Stimulated activated CD4-positive, alpha-beta T cell treated with anti-CD3 and anti-CD28 coated beads, Interleukin-12 subunit alpha, Interleukin-12 subunit beta, amount 100 ng/mL, for 24 hours (primary cell): ENCODE data around the gene FAM98A.

Experiments used
- DNase-seq, 2 experiments: peaks; one replicate each; pipeline ENCODE4 v3.0.0-alpha.2; 2020; ENCODE audit warnings: low read depth in 2 of 2

FAM98A gene

DNA sequence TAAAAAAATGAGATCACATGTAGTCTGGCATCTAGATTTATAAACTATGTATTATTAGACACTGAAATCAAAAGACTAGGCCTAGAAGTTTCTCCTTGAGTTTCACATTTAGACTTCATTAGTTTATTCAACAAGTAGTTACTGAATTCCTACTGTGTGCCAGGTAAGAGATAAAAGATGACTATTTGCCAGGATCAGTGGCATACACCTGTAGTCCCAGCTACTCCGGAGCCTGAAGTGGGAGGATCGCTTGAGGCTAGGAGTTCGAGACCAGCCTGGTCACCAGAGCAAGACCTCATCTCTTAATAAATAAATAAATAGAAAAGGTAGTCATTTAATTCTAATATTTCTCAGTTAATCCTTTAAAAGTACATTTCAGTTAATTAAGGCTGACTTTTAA lies 2.1 kb downstream of the FAM98A start:
- no peak for DNase-seq

GRCh38 chr2:33595385-33595784 lies 3.7 kb downstream of the FAM98A start:
- no peak for DNase-seq

- DNase-seq, result no peak
These were observed 9.7 kb downstream of the FAM98A start for GRCh38 chr2:33589444-33589843.

DNA sequence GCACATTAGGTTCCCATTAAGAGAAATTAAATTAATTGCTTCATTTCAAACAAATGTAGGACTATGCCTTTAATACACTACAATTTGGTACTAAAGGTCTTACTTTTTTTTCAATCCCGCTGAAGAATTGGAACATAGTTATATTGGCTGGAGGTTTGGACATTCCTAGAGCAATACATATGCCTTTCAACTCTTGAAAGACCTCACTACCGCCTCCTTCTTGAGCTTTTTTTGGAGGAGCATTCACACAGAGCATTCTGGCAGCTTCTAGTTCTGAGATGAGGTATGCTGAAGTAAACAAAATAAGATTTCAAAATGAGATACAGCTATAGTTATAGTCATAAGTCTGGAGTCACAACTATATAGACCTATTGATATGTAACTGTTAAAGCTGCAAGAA lies 10.9 kb downstream of the FAM98A start:
- no peak for DNase-seq

DNA sequence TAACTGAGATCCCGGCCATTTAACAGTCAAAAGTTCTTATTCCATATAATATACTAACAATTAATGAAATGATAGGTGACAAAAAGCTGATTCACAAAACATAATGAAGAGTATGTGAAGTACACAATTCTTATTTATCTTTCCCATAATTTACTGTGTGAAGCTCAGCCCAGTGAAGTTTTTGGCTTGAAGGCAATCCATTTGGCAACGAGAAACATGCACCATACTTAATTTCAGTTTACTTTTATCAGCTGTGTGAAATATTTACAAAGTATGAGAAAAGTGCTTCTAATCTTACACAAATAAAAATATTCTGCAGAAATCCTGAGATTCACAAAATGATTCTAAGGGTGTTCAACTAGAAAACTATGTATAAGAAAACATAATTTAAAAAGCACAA lies 12.3 kb downstream of the FAM98A start:
- DNase-seq, result no peak

GRCh38 chr2:33583194-33583938 lies 15.7 kb downstream of the FAM98A start:
- DNase-seq, result no peak

GRCh38 chr2:33581872-33582271 lies 17.2 kb downstream of the FAM98A start:
- no peak for DNase-seq

GRCh38 chr2:33579227-33579626 lies 19.9 kb downstream of the FAM98A start:
- DNase-seq, result no peak

DNA sequence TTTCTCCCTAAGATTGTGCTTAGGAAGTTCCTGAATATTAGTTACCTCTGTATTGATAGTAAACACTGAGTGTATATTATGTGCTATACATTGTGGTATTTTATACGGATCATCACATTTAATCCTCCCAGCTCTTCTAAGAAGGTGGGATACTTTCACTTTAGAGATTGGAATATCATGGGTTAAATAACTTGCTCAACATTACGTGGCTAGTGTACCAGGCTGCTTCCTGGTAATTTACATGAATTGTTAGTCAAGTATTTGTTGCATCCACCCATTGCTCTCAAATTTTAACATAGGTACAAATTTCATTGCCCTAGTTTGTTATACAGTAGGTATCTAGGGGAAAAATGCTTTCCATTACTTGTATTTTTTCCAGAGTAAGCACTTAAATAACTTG lies 21.4 kb downstream of the FAM98A start:
- no peak for DNase-seq

DNA sequence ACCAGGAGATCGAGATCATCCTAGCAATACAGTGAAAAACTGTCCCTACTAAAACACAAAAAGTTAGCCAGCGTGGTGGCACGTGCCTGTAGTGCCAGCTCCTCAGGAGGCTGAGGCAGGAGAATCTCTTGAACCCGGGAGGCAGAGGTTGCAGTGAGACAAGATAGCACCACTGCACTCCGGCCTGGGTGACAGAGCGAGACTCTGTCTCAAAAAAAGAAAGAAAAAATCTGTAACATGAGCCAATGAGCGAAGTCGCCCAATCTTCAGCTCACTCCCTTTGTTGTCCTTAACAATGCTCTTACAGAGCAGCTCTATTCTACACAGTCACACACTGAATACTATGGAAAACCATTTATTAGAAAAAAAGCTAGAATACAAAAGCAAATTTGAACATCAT lies 22.0 kb downstream of the FAM98A start:
- DNase-seq, result no peak

DNA sequence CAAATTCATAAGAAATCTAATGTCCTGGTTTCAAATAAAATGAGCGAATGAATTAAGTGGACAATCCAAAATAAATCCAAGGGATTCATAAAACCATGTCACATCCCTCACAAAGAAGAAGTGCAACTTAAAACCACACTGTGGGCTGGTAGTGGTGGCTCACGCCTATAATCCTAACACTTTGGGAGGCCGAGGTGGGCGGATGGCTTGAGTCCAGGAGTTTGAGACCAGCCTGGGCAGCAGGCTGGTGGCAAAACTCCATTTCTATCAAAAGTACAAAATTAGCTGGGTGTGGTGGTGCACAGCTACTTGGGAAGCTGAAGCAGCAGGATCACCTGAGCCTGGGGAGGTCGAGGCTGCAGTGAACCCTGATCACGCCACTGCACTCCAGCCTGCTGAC lies 25.4 kb downstream of the FAM98A start:
- no peak for DNase-seq

DNA sequence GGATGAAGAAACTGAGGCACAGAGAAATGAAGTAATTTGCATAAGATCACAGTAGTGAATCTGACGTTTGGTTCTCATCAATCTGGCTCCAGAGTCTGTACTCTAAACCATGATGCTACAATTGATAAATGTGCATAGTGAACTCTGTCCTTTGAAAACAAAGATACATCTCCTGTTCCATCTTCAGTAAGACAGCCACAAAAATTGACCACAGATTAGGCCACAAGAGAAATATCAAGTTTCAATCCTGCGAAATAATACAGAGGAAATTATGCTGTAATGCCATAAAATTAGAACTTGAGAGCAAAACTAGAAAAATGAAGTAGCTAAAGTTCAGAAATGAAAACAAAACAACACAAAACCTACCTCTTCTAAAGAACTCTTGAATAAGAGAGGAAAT lies 28.4 kb downstream of the FAM98A start:
- no peak for DNase-seq

- no peak for DNase-seq
These were observed 37.2 kb downstream of the FAM98A start for GRCh38 chr2:33561872-33562271.

GRCh38 chr2:33560017-33560416 lies 39.1 kb downstream of the FAM98A start:
- no peak for DNase-seq

GRCh38 chr2:33559328-33559727 lies 39.8 kb downstream of the FAM98A start:
- DNase-seq, result no peak

DNA sequence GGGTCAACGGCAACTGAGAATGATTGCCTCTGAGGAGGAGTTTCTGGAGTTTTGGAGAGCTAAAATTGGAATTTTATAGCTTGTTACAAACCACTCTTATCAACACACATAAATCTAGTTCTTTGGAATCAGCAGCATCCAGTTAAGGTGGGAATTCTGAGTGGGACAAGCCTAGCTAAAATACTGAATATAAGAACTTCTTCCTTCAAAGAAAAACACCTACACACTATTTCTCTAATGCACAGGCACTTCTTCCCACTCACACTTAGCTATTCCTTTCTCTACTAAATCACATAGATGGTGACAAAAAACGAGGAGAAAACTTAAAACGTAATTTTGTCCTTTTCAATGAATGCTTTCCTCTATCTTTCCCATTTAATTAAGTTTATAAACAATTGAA lies 43.4 kb downstream of the FAM98A start:
- no peak for DNase-seq

- DNase-seq, result no peak
These were observed 46.2 kb downstream of the FAM98A start for GRCh38 chr2:33552758-33553461.

DNA sequence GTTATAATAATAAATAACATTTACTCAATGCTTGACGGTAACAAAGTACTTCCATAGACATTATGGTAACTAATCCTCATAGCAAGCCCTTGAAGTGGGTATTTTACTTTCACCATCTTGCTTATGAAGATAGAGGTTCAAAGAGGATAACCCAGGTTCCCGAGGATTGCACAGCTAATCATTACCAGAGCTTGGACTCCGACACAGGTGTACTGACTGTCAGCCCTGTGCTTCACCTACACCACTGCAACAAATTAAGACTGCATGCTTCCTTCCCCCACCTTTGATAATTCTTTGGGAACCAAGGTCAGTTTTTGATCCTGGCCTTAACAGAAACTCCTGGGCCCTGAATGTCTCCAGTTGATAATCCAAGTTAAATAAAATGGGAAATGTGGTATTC lies 48.9 kb downstream of the FAM98A start:
- DNase-seq, result no peak

DNA sequence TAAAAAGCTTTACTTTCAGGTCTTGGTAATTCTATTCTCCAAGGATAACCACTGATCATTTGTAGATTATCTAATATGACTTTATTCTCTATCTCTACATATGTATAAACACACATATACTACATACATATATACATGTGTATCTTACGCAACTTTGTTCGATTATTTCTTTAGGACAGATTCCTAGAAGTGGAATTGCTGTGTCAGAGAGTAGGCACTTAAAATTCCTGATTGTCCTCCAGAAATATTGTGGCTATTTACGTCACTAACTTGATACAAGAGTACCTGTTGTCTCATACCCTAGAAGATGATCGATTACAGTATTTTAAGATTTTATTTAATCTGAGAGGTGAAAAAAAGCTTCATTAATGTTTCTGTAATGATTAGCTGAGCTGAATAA lies 57.9 kb downstream of the FAM98A start:
- no peak for DNase-seq

DNA sequence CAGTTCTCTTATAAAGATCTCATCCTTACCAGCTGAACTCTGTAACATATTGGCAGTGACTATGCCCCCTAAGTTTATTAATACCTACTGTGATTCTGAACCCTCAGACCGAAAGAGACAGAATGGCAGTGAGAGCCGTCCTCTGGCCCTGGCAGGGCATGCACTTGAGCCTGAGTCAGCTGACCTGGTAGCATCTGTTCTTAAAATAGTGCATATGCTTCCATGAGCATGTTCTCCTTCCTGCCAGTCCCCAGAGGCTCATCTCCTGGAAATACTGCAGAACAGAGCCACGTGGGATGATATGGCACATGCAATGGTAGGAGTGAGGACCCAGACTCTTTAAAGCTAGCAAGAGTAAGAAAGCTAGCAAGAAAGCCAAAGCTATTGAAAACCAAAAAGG lies 63.7 kb downstream of the FAM98A start:
- DNase-seq, result no peak
